NB4 (cell line): ENCODE results near the gene MTX3.

Experiments
- CTCF ChIP-seq: IDR thresholded peaks from one replicate; pipeline ENCODE4 v1.5.1; 2012; ENCODE audit warnings: low read depth, low read length
- MAX ChIP-seq: IDR thresholded peaks from 2 replicates; pipeline ENCODE4 v1.6.1; 2011; ENCODE audit warnings: low read depth, low read length
- MYC ChIP-seq: IDR thresholded peaks from 2 replicates; pipeline ENCODE4 v1.6.1; 2011; ENCODE audit warnings: low read depth, low read length
- POLR2A ChIP-seq: IDR thresholded peaks from 2 replicates; pipeline ENCODE4 v1.6.1; 2011; ENCODE audit warnings: mild to moderate bottlenecking; ENCODE audit not compliant: insufficient read length; ENCODE audit errors: extremely low read depth

- TF ChIP-seq CTCF (no peak), POLR2A (no peak), MAX (no peak), MYC (no peak)
Measured at GRCh38 chr5:80034962-80035821, 44.1 kb upstream of the MTX3 start, which contains the start of gene THBS4.
